Osteocyte (in vitro differentiated cells): ENCODE measurements around the gene UST. TPM values are rescaled to one million over a fixed set of nuclear protein-coding genes. Genes with fewer than 3 reads are reported as not detected.

Source experiments
- DNase-seq: peaks from one replicate; pipeline ENCODE4 v3.0.0; 2021; ENCODE audit warnings: mixed read lengths; ENCODE audit not compliant: unreplicated experiment; ENCODE audit errors: extremely low spot score
- H3K27ac Mint-ChIP-seq: one replicate; pipeline ENCODE4 v1.8.0; 2021; ENCODE audit warnings: mild to moderate bottlenecking, mixed read lengths; ENCODE audit not compliant: unreplicated experiment
- H3K27me3 Mint-ChIP-seq: one replicate; pipeline ENCODE4 v1.8.0; 2021; ENCODE audit warnings: mixed read lengths; ENCODE audit not compliant: unreplicated experiment
- H3K36me3 Mint-ChIP-seq: one replicate; pipeline ENCODE4 v1.8.0; 2021; ENCODE audit warnings: mixed read lengths; ENCODE audit not compliant: unreplicated experiment
- H3K4me1 Mint-ChIP-seq: one replicate; pipeline ENCODE4 v1.8.0; 2021; ENCODE audit warnings: mixed read lengths; ENCODE audit not compliant: unreplicated experiment
- H3K4me3 Mint-ChIP-seq: one replicate; pipeline ENCODE4 v1.8.0; 2021; ENCODE audit warnings: mild to moderate bottlenecking, moderate library complexity, mixed read lengths; ENCODE audit not compliant: unreplicated experiment
- H3K9me3 Mint-ChIP-seq: one replicate; pipeline ENCODE4 v1.8.0; 2021; ENCODE audit warnings: mixed read lengths; ENCODE audit not compliant: unreplicated experiment
- total RNA-seq: library from RNA; stranded (reverse); gene quantifications from 2 replicates; pipeline ENCODE4 v1.2.1, GENCODE V29; 2021
- TF ChIP-seq, protein P1 (sequence below): fragments of 200-600 bp; sonication (generic); IDR thresholded peaks from 2 replicates; pipeline ENCODE4 v1.5.0; 2021; ENCODE audit warnings: antibody characterized with exemption, mild to moderate bottlenecking, moderate library complexity

Gene UST
- total RNA-seq, 1 donor from 2014 or later, result 15.7 TPM

DNA sequence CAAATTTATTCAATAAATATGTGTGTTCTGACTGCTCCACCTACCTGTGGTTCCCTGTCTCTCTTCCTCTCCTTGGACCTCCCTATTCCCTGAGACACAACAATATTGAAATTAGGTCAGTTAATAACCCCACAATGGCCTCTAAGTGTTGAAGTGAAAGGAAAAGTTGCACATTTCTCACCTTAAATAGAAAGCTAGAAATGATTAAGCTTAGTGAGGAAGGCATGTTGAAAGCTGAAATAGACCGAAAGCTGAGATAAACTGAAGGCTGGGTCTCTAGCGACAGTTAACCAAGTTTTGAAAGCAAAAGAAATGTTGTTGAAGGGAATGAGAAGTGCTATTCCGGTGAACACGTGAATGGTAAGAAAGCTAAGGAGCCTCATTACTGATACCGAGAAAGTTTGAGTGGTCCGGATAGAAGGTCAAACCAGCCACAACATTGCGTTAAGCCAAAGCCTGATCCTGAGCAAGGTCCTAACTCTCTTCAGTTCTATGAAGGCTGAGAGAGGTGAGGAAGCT, 34.1 kb downstream of the UST start:
- no peak for DNase-seq
- no peaks in the 10 kb centered on the region for H3K27me3 Mint-ChIP-seq
- H3K4me1 Mint-ChIP-seq, result peaks cover 22% of the 10 kb centered on the region
- H3K9me3 Mint-ChIP-seq, result no peaks in the 10 kb centered on the region
- H3K4me3 Mint-ChIP-seq, result no peak overlapping the region
- H3K36me3 Mint-ChIP-seq, result no peaks in the 10 kb centered on the region
- TF ChIP-seq, protein P1, sequence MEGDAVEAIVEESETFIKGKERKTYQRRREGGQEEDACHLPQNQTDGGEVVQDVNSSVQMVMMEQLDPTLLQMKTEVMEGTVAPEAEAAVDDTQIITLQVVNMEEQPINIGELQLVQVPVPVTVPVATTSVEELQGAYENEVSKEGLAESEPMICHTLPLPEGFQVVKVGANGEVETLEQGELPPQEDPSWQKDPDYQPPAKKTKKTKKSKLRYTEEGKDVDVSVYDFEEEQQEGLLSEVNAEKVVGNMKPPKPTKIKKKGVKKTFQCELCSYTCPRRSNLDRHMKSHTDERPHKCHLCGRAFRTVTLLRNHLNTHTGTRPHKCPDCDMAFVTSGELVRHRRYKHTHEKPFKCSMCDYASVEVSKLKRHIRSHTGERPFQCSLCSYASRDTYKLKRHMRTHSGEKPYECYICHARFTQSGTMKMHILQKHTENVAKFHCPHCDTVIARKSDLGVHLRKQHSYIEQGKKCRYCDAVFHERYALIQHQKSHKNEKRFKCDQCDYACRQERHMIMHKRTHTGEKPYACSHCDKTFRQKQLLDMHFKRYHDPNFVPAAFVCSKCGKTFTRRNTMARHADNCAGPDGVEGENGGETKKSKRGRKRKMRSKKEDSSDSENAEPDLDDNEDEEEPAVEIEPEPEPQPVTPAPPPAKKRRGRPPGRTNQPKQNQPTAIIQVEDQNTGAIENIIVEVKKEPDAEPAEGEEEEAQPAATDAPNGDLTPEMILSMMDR, result no peak
- no peak overlapping the region for H3K27ac Mint-ChIP-seq

DNA sequence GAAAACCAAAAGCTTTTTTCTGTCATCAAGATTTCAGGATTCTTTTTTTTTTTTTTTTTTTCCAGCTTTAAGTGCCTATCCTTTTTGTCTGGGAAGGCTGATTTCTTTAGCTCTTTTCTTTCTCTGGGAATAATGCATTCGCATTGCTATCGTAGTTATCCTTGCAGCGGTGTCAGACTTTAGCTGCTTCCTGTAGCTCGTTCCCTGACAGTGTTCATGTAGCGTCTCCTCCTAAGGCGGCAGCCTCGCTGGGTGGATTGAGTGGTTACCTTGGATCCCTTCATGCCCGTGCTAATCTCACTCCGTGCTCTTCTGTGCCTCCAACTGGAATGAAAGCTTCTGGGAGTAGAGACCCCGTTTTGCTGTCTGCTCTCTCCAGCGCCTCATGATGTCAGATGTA, 43.1 kb downstream of the UST start:
- Mint-ChIP-seq H3K27ac (no peak overlapping the region), H3K27me3 (no peaks in the 10 kb centered on the region), H3K36me3 (peaks cover 7% of the 10 kb centered on the region), H3K4me1 (peaks cover 2% of the 10 kb centered on the region), H3K9me3 (peaks cover 15% of the 10 kb centered on the region), H3K4me3 (no peak overlapping the region)
- no peak for DNase-seq
- TF ChIP-seq, protein P1, result no peak

DNA sequence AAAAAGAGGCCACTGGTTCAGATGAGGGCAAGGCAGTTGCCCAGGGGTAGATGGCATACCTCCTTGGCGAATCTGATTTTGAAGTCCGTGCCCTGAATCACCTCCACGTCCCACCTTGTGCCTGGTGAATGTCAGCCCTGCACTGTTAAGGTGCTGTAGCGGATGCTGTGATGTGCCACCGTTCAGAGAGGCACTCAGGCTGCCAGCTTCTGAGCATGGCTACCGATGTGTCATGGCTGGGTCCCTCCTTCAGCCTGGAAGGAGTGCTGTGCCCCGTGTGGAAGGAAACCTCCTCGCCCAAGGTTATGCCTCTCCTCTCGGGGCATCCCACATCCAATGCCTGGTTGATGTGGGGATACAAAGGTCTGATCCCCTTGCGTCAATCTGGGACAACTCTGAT, 43.6 kb downstream of the UST start:
- TF ChIP-seq, protein P1, result no peak
- peaks cover 2% of the 10 kb centered on the region for H3K4me1 Mint-ChIP-seq
- H3K27me3 Mint-ChIP-seq, result no peaks in the 10 kb centered on the region
- peaks cover 7% of the 10 kb centered on the region for H3K36me3 Mint-ChIP-seq
- peaks cover 15% of the 10 kb centered on the region for H3K9me3 Mint-ChIP-seq
- no peak overlapping the region for H3K27ac Mint-ChIP-seq
- H3K4me3 Mint-ChIP-seq, result no peak overlapping the region
- no peak for DNase-seq

DNA sequence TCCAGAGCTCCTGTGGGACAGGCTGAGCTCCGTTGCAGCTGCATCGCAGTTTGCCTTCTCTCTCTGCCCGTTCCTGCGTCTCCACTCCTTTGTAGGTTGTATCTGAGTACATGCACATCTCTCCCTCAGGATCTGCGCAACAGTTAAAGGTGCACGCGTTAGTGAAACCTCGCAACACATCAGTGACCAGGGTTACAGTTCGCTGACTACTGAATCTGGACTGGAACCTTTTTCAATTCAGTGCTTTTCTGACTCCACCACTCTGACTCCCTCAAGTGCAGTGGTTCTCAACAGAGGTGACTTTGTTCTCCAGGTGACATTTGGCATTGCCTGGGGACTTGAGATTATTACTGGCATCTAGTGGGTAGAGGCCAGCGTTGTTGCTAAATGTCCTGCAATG, 44.0 kb downstream of the UST start:
- Mint-ChIP-seq H3K9me3 (peaks cover 15% of the 10 kb centered on the region), H3K4me1 (peaks cover 2% of the 10 kb centered on the region), H3K27me3 (no peaks in the 10 kb centered on the region), H3K36me3 (peaks cover 7% of the 10 kb centered on the region), H3K27ac (no peak overlapping the region), H3K4me3 (no peak overlapping the region)
- TF ChIP-seq, protein P1, result no peak
- DNase-seq, result no peak

DNA sequence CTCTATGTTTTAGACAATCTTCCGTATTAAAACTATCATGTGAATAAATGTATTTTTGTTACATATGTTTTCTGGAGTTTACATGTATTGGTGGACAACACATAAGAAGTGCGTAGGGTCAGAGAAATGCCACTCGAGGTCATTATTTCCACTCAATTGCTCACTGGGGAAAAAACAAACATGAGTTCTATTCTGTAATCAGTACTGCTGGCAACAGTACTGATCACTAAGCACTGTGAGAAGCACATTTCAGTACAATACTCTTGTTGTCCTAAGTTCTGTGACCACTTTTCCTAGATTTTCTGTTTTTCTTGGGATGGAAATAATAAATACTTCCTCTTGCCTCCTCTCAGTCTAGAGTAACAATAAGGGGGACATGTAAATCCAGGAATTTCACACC, 44.5 kb downstream of the UST start:
- Mint-ChIP-seq H3K36me3 (peaks cover 7% of the 10 kb centered on the region), H3K27ac (no peak overlapping the region), H3K27me3 (no peaks in the 10 kb centered on the region), H3K4me1 (peaks cover 2% of the 10 kb centered on the region), H3K4me3 (no peak overlapping the region), H3K9me3 (peaks cover 15% of the 10 kb centered on the region)
- TF ChIP-seq, protein P1, result no peak
- no peak for DNase-seq
